H1 (cell line): ENCODE measurements around the gene MYRIP. TPM values are rescaled to one million over a fixed set of nuclear protein-coding genes. Genes with fewer than 3 reads are reported as not detected.

Experiments
- CTCF ChIA-PET: fragments of 300-600 bp; sonication (Branson Sonifier 250); formaldehyde crosslinking; loops from one replicate; lab custom pipeline; 2021; ENCODE audit not compliant: partially characterized antibody; lab: Charles Lee
- POLR2A ChIA-PET: fragments of 300-600 bp; sonication (Branson Sonifier 250); formaldehyde crosslinking; loops from one replicate; lab custom pipeline; 2021; ENCODE audit warnings: inconsistent platforms; ENCODE audit not compliant: partially characterized antibody; lab: Charles Lee
- DNase-seq, 2 experiments: peaks; one replicate each; pipeline versions ENCODE4 v3.0.0 to v3.0.0-alpha.2; 2010 to 2022; ENCODE audit warnings: low spot score in 2 of 2, low read depth in 1 of 2, mixed read lengths in 1 of 2
- FAIRE-seq: peaks from 2 replicates; lab custom pipeline; 2011; peaks lifted over from hg19 to GRCh38; lab: Jason Lieb, UNC
- H2AFZ ChIP-seq: 2 replicates; pipeline ENCODE4 v1.8.1; 2012; ENCODE audit warnings: low read length, inconsistent platforms
- H2AK5ac ChIP-seq: 2 replicates; pipeline ENCODE4 v1.6.1; 2013; ENCODE audit warnings: low read depth, low read length
- H2BK120ac ChIP-seq: replicated peaks from 2 replicates; pipeline ENCODE3; 2013; ENCODE audit warnings: low read depth, low read length, inconsistent platforms
- H2BK12ac ChIP-seq: 2 replicates; pipeline ENCODE4 v1.6.1; 2013; ENCODE audit warnings: low read depth, low read length
- H2BK15ac ChIP-seq: 2 replicates; pipeline ENCODE4 v1.6.1; 2013; ENCODE audit warnings: low read length
- H2BK20ac ChIP-seq: 2 replicates; pipeline ENCODE4 v1.6.1; 2013; ENCODE audit warnings: low read length
- H2BK5ac ChIP-seq: 2 replicates; pipeline ENCODE4 v1.6.1; 2013; ENCODE audit warnings: low read depth, low read length
- H3K14ac ChIP-seq: 2 replicates; pipeline ENCODE4 v1.6.1; 2013; ENCODE audit warnings: inconsistent platforms; ENCODE audit not compliant: insufficient read length
- H3K18ac ChIP-seq: 2 replicates; pipeline ENCODE4 v1.6.1; 2013; ENCODE audit warnings: low read length; ENCODE audit errors: extremely low read depth
- H3K23ac ChIP-seq: 2 replicates; pipeline ENCODE4 v1.6.1; 2013; ENCODE audit warnings: inconsistent platforms; ENCODE audit not compliant: insufficient read length
- H3K23me2 ChIP-seq: 2 replicates; pipeline ENCODE4 v1.6.1; 2013; ENCODE audit warnings: low read depth, low read length
- H3K27ac ChIP-seq: 2 replicates; pipeline ENCODE4 v1.6.1; 2011; ENCODE audit warnings: low read depth, low read length, inconsistent platforms
- H3K27me3 ChIP-seq, 4 experiments: replicated peaks in 1 of 4; 1 replicate in 1 of 4; 2 replicates in 3 of 4; pipeline versions ENCODE4 v1.6.1 to v1.8.1; 2011 to 2013; ENCODE audit warnings: low read length in 3 of 4, mild to moderate bottlenecking in 3 of 4, inconsistent platforms in 2 of 4, mixed read lengths in 2 of 4, moderate library complexity in 1 of 4; ENCODE audit not compliant: control insufficient read depth in 3 of 4, insufficient read depth in 3 of 4; ENCODE audit errors: extremely low read depth in 1 of 4
- H3K36me3 ChIP-seq, 4 experiments: 2 replicates each; pipeline versions ENCODE4 v1.6.1 to v1.8.1; 2011 to 2013; ENCODE audit warnings: mild to moderate bottlenecking in 4 of 4, low read length in 3 of 4, moderate library complexity in 2 of 4, control low read depth in 1 of 4, inconsistent platforms in 1 of 4; ENCODE audit not compliant: insufficient read depth in 4 of 4, control insufficient read depth in 2 of 4
- H3K4ac ChIP-seq: replicated peaks from 2 replicates; pipeline ENCODE3; 2013; ENCODE audit warnings: low read length, low read depth, mixed read lengths, inconsistent platforms; ENCODE audit not compliant: insufficient read length
- H3K4me1 ChIP-seq, 4 experiments: replicated peaks in 1 of 4; 1 replicate in 1 of 4; 2 replicates in 3 of 4; pipeline versions ENCODE4 v1.6.1 to v1.8.1; 2011 to 2013; ENCODE audit warnings: low read length in 3 of 4, inconsistent platforms in 2 of 4, mixed read lengths in 1 of 4; ENCODE audit not compliant: insufficient read depth in 4 of 4, control insufficient read depth in 3 of 4
- H3K4me2 ChIP-seq, 2 experiments: 2 replicates each; pipeline versions ENCODE4 v1.6.1 to v1.8.1; 2011 to 2013; ENCODE audit warnings: low read depth in 2 of 2, low read length in 2 of 2, control low read depth in 1 of 2, inconsistent platforms in 1 of 2, mild to moderate bottlenecking in 1 of 2; ENCODE audit not compliant: insufficient read depth in 1 of 2
- H3K4me3 ChIP-seq, 4 experiments: fragments of 200-600, 300-600 bp in 1 of 4; sonication (generic), shearing (Covaris generic), sonication (Bioruptor Twin) in 1 of 4; 2 replicates each; pipeline versions ENCODE4 v1.5.1 to v1.8.1; 2011 to 2016; ENCODE audit warnings: low read length in 4 of 4, low read depth in 3 of 4, control low read depth in 2 of 4, inconsistent platforms in 2 of 4, mild to moderate bottlenecking in 2 of 4, mixed read lengths in 1 of 4, moderate library complexity in 1 of 4; ENCODE audit not compliant: insufficient read depth in 2 of 4; ENCODE audit errors: extremely low read depth in 1 of 4
- H3K56ac ChIP-seq: replicated peaks from 2 replicates; pipeline ENCODE3; 2013; ENCODE audit warnings: low read depth, mild to moderate bottlenecking, mixed read lengths, low read length, inconsistent platforms; ENCODE audit not compliant: insufficient read length
- H3K79me1 ChIP-seq: 2 replicates; pipeline ENCODE4 v1.6.1; 2013; ENCODE audit warnings: low read depth, low read length, control low read depth
- H3K79me2 ChIP-seq, 2 experiments: 2 replicates each; pipeline versions ENCODE4 v1.6.1 to v1.8.1; 2012 to 2013; ENCODE audit warnings: low read length in 2 of 2, mild to moderate bottlenecking in 2 of 2, inconsistent platforms in 1 of 2; ENCODE audit not compliant: insufficient read depth in 2 of 2, control insufficient read depth in 1 of 2
- H3K9ac ChIP-seq, 4 experiments: replicated peaks in 1 of 4; 1 replicate in 1 of 4; 2 replicates in 3 of 4; pipeline versions ENCODE4 v1.6.1 to v1.8.1; 2011 to 2013; ENCODE audit warnings: low read depth in 3 of 4, low read length in 3 of 4, control low read depth in 2 of 4, mild to moderate bottlenecking in 2 of 4, moderate library complexity in 2 of 4, inconsistent platforms in 1 of 4; ENCODE audit errors: extremely low read depth in 1 of 4
- H3K9me3 ChIP-seq, 2 experiments: 2 replicates each; pipeline versions ENCODE4 v1.6.1 to v1.8.1; 2012 to 2013; ENCODE audit warnings: mild to moderate bottlenecking in 2 of 2, moderate library complexity in 2 of 2, control low read depth in 1 of 2, inconsistent platforms in 1 of 2, low read depth in 1 of 2, low read length in 1 of 2, mixed read lengths in 1 of 2; ENCODE audit not compliant: insufficient read depth in 2 of 2
- H4K20me1 ChIP-seq, 2 experiments: replicated peaks in 1 of 2; 2 replicates each; pipeline versions ENCODE3 to v1.8.1; 2011 to 2013; ENCODE audit warnings: inconsistent platforms in 2 of 2, low read length in 2 of 2, mild to moderate bottlenecking in 1 of 2; ENCODE audit not compliant: insufficient read depth in 2 of 2, control insufficient read depth in 1 of 2
- H4K5ac ChIP-seq: 2 replicates; pipeline ENCODE4 v1.6.1; 2013; ENCODE audit warnings: low read length, low read depth, mixed read lengths, inconsistent platforms; ENCODE audit not compliant: insufficient read length
- H4K8ac ChIP-seq: 2 replicates; pipeline ENCODE4 v1.8.0; 2013; ENCODE audit warnings: mild to moderate bottlenecking, moderate library complexity, low read length, inconsistent platforms; ENCODE audit not compliant: insufficient read depth; ENCODE audit errors: extremely low read depth
- H4K91ac ChIP-seq: replicated peaks from 2 replicates; pipeline ENCODE3; 2013; ENCODE audit warnings: low read length, mixed read lengths, inconsistent platforms; ENCODE audit not compliant: insufficient read length
- CREB1 ChIP-seq: IDR thresholded peaks from 2 replicates; pipeline ENCODE4 v1.6.1; 2012; ENCODE audit warnings: inconsistent platforms
- CTBP2 ChIP-seq: IDR thresholded peaks from 2 replicates; pipeline ENCODE4 v1.7.0; 2011; ENCODE audit warnings: borderline replicate concordance, mild to moderate bottlenecking, moderate library complexity, mixed read lengths, low read length; ENCODE audit not compliant: insufficient read depth, insufficient read length
- EZH2 ChIP-seq: fragments of 200-600 bp; sonication (generic); IDR thresholded peaks from 2 replicates; pipeline ENCODE4 v1.7.1; 2012; ENCODE audit warnings: low read depth, mild to moderate bottlenecking, moderate library complexity, low read length, inconsistent platforms; ENCODE audit not compliant: severe bottlenecking
- KDM5A ChIP-seq: fragments of 200-600 bp; IDR thresholded peaks from 2 replicates; pipeline ENCODE4 v1.7.1; 2012; ENCODE audit warnings: mild to moderate bottlenecking, low read length, inconsistent platforms, mixed read lengths
- MAFK ChIP-seq: IDR thresholded peaks from 2 replicates; pipeline ENCODE4 v1.6.1; 2012; ENCODE audit warnings: low read depth, mild to moderate bottlenecking, improper control_type of control experiment, low read length
- RXRA ChIP-seq: IDR thresholded peaks from 2 replicates; pipeline ENCODE4 v1.6.1; 2011; ENCODE audit warnings: low read depth, mild to moderate bottlenecking, low read length, moderate library complexity; ENCODE audit not compliant: insufficient read depth
- SAP30 ChIP-seq: fragments of 300-600 bp; sonication (generic); IDR thresholded peaks from 2 replicates; pipeline ENCODE4 v1.7.1; 2012; ENCODE audit warnings: low read length, moderate library complexity, mild to moderate bottlenecking, inconsistent platforms; ENCODE audit not compliant: insufficient read depth, insufficient replicate concordance
- SIN3A ChIP-seq, 2 experiments: IDR thresholded peaks in 1 of 2; conservative IDR thresholded peaks in 1 of 2; 2 replicates each; pipeline ENCODE4 v1.6.1; 2011 to 2012; ENCODE audit warnings: low read length in 2 of 2, improper control_type of control experiment in 1 of 2, low read depth in 1 of 2, mild to moderate bottlenecking in 1 of 2
- SP4 ChIP-seq: IDR thresholded peaks from 2 replicates; pipeline ENCODE4 v1.6.1; 2012; ENCODE audit warnings: low read length, inconsistent platforms
- TBP ChIP-seq: IDR thresholded peaks from 2 replicates; pipeline ENCODE4 v1.6.1; 2011; ENCODE audit warnings: low read depth, low read length, improper control_type of control experiment
- WGBS, 2 experiments: shearing (Covaris generic) in 1 of 2; methylation state at CpG; one replicate each; pipeline versions ENCODE4 v1.1.6 to v1.1.7; 2013 to 2015; ENCODE audit warnings: low lambda C conversion rate in 2 of 2, mixed read lengths in 2 of 2, inconsistent platforms in 1 of 2, low coverage in 1 of 2, missing lambda C conversion rate in 1 of 2; ENCODE audit not compliant: insufficient replicate concordance in 2 of 2, insufficient coverage in 1 of 2, insufficient read length in 1 of 2; ENCODE audit errors: extremely low coverage in 1 of 2, missing lambda C conversion rate in 1 of 2; 5-methylcytosine and 5-hydroxymethylcytosine counted together
- polyA plus RNA-seq, 7 experiments: library from polyadenylated mRNA; depleted of rRNA in 3 of 7; stranded (reverse) in 5 of 7; unstranded in 2 of 7; fragments of >200 nt in 5 of 7; fragments of 200-250 nt in 2 of 7; gene quantifications; 1 replicate in 5 of 7; 2 replicates in 1 of 7; 4 replicates in 1 of 7; pipeline versions ENCODE4 v1.2.1 to v1.2.3, GENCODE V29; 2011 to 2013; ENCODE audit warnings: missing spikeins in 2 of 7, mixed read lengths in 2 of 7
- total RNA-seq: library from RNA; stranded (reverse); fragmentation: NEBNext Ultra II Directional; extraction: Animal tissue kit (Norgen Biotek cat#: 25700); gene quantifications from 2 replicates; pipeline ENCODE4 v1.2.1, GENCODE V29; 2021
- TF ChIP-seq, protein P1 (sequence below): IDR thresholded peaks from 2 replicates; pipeline ENCODE4 v1.6.1; 2012; ENCODE audit warnings: low read length, inconsistent platforms

Gene MYRIP
- total and polyA plus RNA-seq, 2 of the 8 experiments (the other 6 are each of a cell fraction or from before 2014, with no cell fraction given), result 0.54 to 4.3 TPM

DNA sequence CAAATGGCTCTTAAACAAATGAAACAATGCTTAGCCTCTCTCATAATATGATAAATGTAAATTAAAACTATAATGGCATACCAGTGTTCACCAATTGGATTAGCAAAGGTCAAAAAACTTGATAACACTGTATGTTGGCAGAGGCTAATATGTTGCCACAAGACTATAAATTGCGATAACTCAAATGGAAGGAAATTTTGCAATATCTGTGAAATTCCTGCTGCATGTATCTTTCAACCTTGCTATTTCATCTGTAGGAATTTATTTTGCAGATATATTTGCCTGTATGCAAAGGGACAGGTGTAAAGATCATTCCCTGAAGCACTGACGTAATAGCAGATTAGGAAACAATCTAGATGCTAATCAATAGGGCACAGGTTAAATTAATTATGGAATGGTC, 308.7 kb downstream of the MYRIP start:
- H3K14ac ChIP-seq, result no peak overlapping the region
- no peak overlapping the region for H2BK120ac ChIP-seq
- H2AFZ ChIP-seq, result no peak overlapping the region
- ChIA-PET POLR2A (no interaction called here), CTCF (interaction anchor here (1.2 to 1.7 kb wide), 2 partner anchors 20 to 64 kb away, joined by 4 read pairs; no protein-coding TSS in a partner anchor)
- no peak overlapping the region for H2BK15ac ChIP-seq
- H3K4ac ChIP-seq, result no peak overlapping the region
- H3K18ac ChIP-seq, result no peak overlapping the region
- no peak overlapping the region for H3K56ac ChIP-seq
- WGBS, 2 experiments, result 93% methylated on average over 2 of the region's 2 CpGs; no CpG with 5 or more reads in 1 of the 2 experiments
- H4K91ac ChIP-seq, result no peak overlapping the region
- DNase-seq (no peak), FAIRE-seq (no peak)
- no peak overlapping the region for H3K27ac ChIP-seq
- H3K4me3 ChIP-seq, result no peak overlapping the region
- no peaks in the 10 kb centered on the region for H3K4me1 ChIP-seq
- no peak overlapping the region for H4K5ac ChIP-seq
- no peak overlapping the region for H3K4me2 ChIP-seq
- H3K9ac ChIP-seq, result no peak overlapping the region
- H3K27me3 ChIP-seq, result no peaks in the 10 kb centered on the region
- H3K23ac ChIP-seq, result no peak overlapping the region
- no peaks in the 10 kb centered on the region for H3K23me2 ChIP-seq
- H2BK12ac ChIP-seq, result no peak overlapping the region
- no peak overlapping the region for H2BK5ac ChIP-seq
- no peak overlapping the region for H4K8ac ChIP-seq
- peaks cover 0 to 2% of the 10 kb centered on the region in 2 experiments for H4K20me1 ChIP-seq
- H2AK5ac ChIP-seq, result no peak overlapping the region
- no peaks in the 10 kb centered on the region for H3K79me1 ChIP-seq
- no peaks in the 10 kb centered on the region for H3K36me3 ChIP-seq
- H3K9me3 ChIP-seq, result no peaks in the 10 kb centered on the region
- H2BK20ac ChIP-seq, result no peak overlapping the region
- no peaks in the 10 kb centered on the region for H3K79me2 ChIP-seq
- TF ChIP-seq CTBP2, result no peak
- TF ChIP-seq EZH2, result no peak
- TF ChIP-seq MAFK, result no peak
- TF ChIP-seq KDM5A, result no peak
- no peak for TF ChIP-seq SIN3A (conservative IDR thresholded peaks at IDR 0.05 in 1 of 2, IDR thresholded peaks at IDR 0.05 in 1 of 2; ENCODE audit: low read depth in 1 of 2, low read length in 2 of 2)
- no peak for TF ChIP-seq TBP
- TF ChIP-seq, protein P1, sequence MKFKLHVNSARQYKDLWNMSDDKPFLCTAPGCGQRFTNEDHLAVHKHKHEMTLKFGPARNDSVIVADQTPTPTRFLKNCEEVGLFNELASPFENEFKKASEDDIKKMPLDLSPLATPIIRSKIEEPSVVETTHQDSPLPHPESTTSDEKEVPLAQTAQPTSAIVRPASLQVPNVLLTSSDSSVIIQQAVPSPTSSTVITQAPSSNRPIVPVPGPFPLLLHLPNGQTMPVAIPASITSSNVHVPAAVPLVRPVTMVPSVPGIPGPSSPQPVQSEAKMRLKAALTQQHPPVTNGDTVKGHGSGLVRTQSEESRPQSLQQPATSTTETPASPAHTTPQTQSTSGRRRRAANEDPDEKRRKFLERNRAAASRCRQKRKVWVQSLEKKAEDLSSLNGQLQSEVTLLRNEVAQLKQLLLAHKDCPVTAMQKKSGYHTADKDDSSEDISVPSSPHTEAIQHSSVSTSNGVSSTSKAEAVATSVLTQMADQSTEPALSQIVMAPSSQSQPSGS, result no peak
- TF ChIP-seq SP4, result no peak
- no peak for TF ChIP-seq RXRA
- no peak for TF ChIP-seq CREB1
- no peak for TF ChIP-seq SAP30
